OCI-M1 (cell line): ENCODE measurements around the gene FAM120B.
"Not testable (repeated sequence)": the region's sequence is repeated elsewhere in the genome, so short reads cannot be mapped to it uniquely, and the experiment has no call there.

ENCODE experiments used
- DNase-seq: peaks from one replicate; lab custom pipeline; 2025; lab: John Stamatoyannopoulos, UW

Gene FAM120B

GRCh38 chr6:170306324-170307079 is at the start of gene FAM120B:
Gene FAM120B (plus strand): TSS chr6:170306758. CDS start chr6:170317391, 10,633 bp downstream.
- peak; percentile 95 for DNase-seq

- DNase-seq = no peak
Observed at GRCh38 chr6:170257376-170257775, 49.2 kb upstream of the FAM120B start.

- DNase-seq = no peak
Observed at GRCh38 chr6:170258407-170258806, 48.2 kb upstream of the FAM120B start.

- no peak for DNase-seq
Observed at GRCh38 chr6:170259278-170259677, 47.3 kb upstream of the FAM120B start.

GRCh38 chr6:170260686-170261085 is 45.9 kb upstream of the FAM120B start:
- DNase-seq = no peak

GRCh38 chr6:170261643-170262488 is 44.7 kb upstream of the FAM120B start:
- no peak for DNase-seq

- no peak for DNase-seq
Observed at GRCh38 chr6:170262489-170263088, 44.0 kb upstream of the FAM120B start.

GRCh38 chr6:170263410-170263809 is 43.1 kb upstream of the FAM120B start:
- no peak for DNase-seq

GRCh38 chr6:170264086-170264485 is 42.5 kb upstream of the FAM120B start:
- DNase-seq = no peak

GRCh38 chr6:170264644-170265043 is 41.9 kb upstream of the FAM120B start:
- not testable (repeated sequence) for DNase-seq

- no peak for DNase-seq
Observed at GRCh38 chr6:170265655-170266054, 40.9 kb upstream of the FAM120B start.

GRCh38 chr6:170266061-170266825 is 40.3 kb upstream of the FAM120B start:
- DNase-seq = peak; percentile 87

- no peak for DNase-seq
Observed at GRCh38 chr6:170267688-170268087, 38.9 kb upstream of the FAM120B start.

- DNase-seq = no peak
Observed at GRCh38 chr6:170268216-170269129, 38.1 kb upstream of the FAM120B start.

- DNase-seq = no peak
Observed at GRCh38 chr6:170269151-170269845, 37.3 kb upstream of the FAM120B start.

- DNase-seq = no peak
Observed at GRCh38 chr6:170269846-170270541, 36.6 kb upstream of the FAM120B start.

GRCh38 chr6:170270984-170271593 is 35.5 kb upstream of the FAM120B start:
- DNase-seq = no peak

GRCh38 chr6:170271771-170272314 is 34.7 kb upstream of the FAM120B start:
- peak; percentile 7 for DNase-seq
